ENCODE data around the gene PISD. TPM values are rescaled to one million over a fixed set of nuclear protein-coding genes. Genes with fewer than 3 reads are reported as not detected.

PISD gene
- total RNA-seq, 1 experiment from 2014 or later, result 36.0 TPM

GRCh38 chr22:31630331-31631329 lies 31.4 kb downstream of the PISD start:
- H3F3A ChIP-seq (ENCODE audit: low read length, unreplicated experiment), result no peaks in the 10 kb centered on the region
- H3K27me3 ChIP-seq (ENCODE audit: low read length), result no peaks in the 10 kb centered on the region
- peak overlapping the region; percentile 81 for H3K27ac ChIP-seq (ENCODE audit: low read length)
- H3K36me3 ChIP-seq (ENCODE audit: low read depth, low read length), result no peaks in the 10 kb centered on the region
- H3K79me2 ChIP-seq (ENCODE audit: low read length), result peaks cover 68% of the 10 kb centered on the region
- H3K4me3 ChIP-seq (ENCODE audit: low read length), result peak overlapping the region; percentile 85
- peak; percentile 79 for ATAC-seq
- peak overlapping the region; percentile 93 for H3K9ac ChIP-seq (ENCODE audit: low read length)
- CTCF ChIA-PET, result interaction anchor here (0.6 to 1.6 kb wide), 4 partner anchors 28 to 340 kb away, joined by 3 to 7 read pairs (median 4); no protein-coding TSS in a partner anchor
- POLR2A ChIA-PET (ENCODE audit: unreplicated experiment), result interaction anchor here (0.5 to 1.1 kb wide), 2 partner anchors 32 to 284 kb away, joined by 3 to 7 read pairs; partner anchors contain the start of gene PISD
- H3K9me2 ChIP-seq (replicated peaks; ENCODE audit: low read length), result no peaks in the 10 kb centered on the region
- peak overlapping the region; percentile 84 for H3K4me2 ChIP-seq (ENCODE audit: low read length)
- H3K4me1 ChIP-seq (ENCODE audit: insufficient read depth, low read length), result no peaks in the 10 kb centered on the region; the same call in 1 of the 2 replicates
- BruUV-seq (replicated peaks), result no TSS peak
- peaks cover 9% of the 10 kb centered on the region; the same call in 1 of the 2 replicates for H4K20me1 ChIP-seq (ENCODE audit: low read length)
- peak overlapping the region; percentile 78 for H2AFZ ChIP-seq (ENCODE audit: low read length)
- TF ChIP-seq EZH2phosphoT487 (IDR thresholded peaks at IDR 0.05; ENCODE audit: borderline replicate concordance, low read length) (no peak), CTCF (conservative IDR thresholded peaks at IDR 0.05; ENCODE audit: low read depth, low read length) (no peak), EZH2 (IDR thresholded peaks at IDR 0.05; ENCODE audit: low read length, unreplicated experiment) (no peak)
- intact Hi-C loops (cut with micrococcal nuclease), result loop anchor here (5.0 kb wide), 1 partner anchor 178 kb away; no protein-coding TSS in a partner anchor
- H3K9me3 ChIP-seq (ENCODE audit: low read length), result no peaks in the 10 kb centered on the region
- DNase-seq, result peak; percentile 71

- Histone ChIP-seq H3K9me3 (ENCODE audit: low read length) (no peaks in the 10 kb centered on the region), H3K4me3 (ENCODE audit: low read length) (peak overlapping the region; percentile 85), H3F3A (ENCODE audit: low read length, unreplicated experiment) (no peaks in the 10 kb centered on the region), H3K4me2 (ENCODE audit: low read length) (peak overlapping the region; percentile 84), H3K4me1 (ENCODE audit: insufficient read depth, low read length) (no peaks in the 10 kb centered on the region; the same call in 1 of the 2 replicates), H3K27ac (ENCODE audit: low read length) (peak overlapping the region; percentile 81), H4K20me1 (ENCODE audit: low read length) (peaks cover 9% of the 10 kb centered on the region; the same call in 1 of the 2 replicates), H3K36me3 (ENCODE audit: low read depth, low read length) (no peaks in the 10 kb centered on the region), H3K27me3 (ENCODE audit: low read length) (no peaks in the 10 kb centered on the region), H3K79me2 (ENCODE audit: low read length) (peaks cover 74% of the 10 kb centered on the region), H3K9ac (ENCODE audit: low read length) (peak overlapping the region; percentile 93), H2AFZ (ENCODE audit: low read length) (no peak overlapping the region), H3K9me2 (replicated peaks; ENCODE audit: low read length) (no peaks in the 10 kb centered on the region)
- TF ChIP-seq EZH2phosphoT487 (IDR thresholded peaks at IDR 0.05; ENCODE audit: borderline replicate concordance, low read length) (no peak), CTCF (conservative IDR thresholded peaks at IDR 0.05; ENCODE audit: low read depth, low read length) (no peak), EZH2 (IDR thresholded peaks at IDR 0.05; ENCODE audit: low read length, unreplicated experiment) (no peak)
- no peak; the same call in 1 of the 2 replicates for ATAC-seq
- no TSS peak for BruUV-seq (replicated peaks)
- CTCF ChIA-PET, result interaction anchor here (0.6 to 1.6 kb wide), 3 partner anchors 73 to 341 kb away, joined by 3 to 7 read pairs (median 4); no protein-coding TSS in a partner anchor
- intact Hi-C loops (cut with micrococcal nuclease), result loop anchor here (5.0 kb wide), 1 partner anchor 177 kb away; no protein-coding TSS in a partner anchor
- DNase-seq, result no peak
- POLR2A ChIA-PET (ENCODE audit: unreplicated experiment), result interaction anchor here (0.6 to 1.1 kb wide), 2 partner anchors 32 to 183 kb away, joined by 3 to 7 read pairs; partner anchors contain the start of gene PISD
Observed at GRCh38 chr22:31629741-31630184, 32.3 kb downstream of the PISD start.
